ENCODE measurements around the gene BRPF3. TPM values are rescaled to one million over a fixed set of nuclear protein-coding genes. Genes with fewer than 3 reads are reported as not detected.
A peak's percentile ranks its signal among the peaks of the same experiment; 100 is the strongest.

BRPF3 gene
- total RNA-seq, 1 donor from 2014 or later, result 7.1 TPM

- TF ChIP-seq CTCF (conservative IDR thresholded peaks at IDR 0.05; ENCODE audit: low read depth, low read length), result no peak
- H3K4me3 ChIP-seq (ENCODE audit: low read depth, low read length), result no peak overlapping the region
- DNase-seq (ENCODE audit: low read depth), result no peak
Measured at GRCh38 chr6:36244641-36245280, 48.2 kb downstream of the BRPF3 start.

GRCh38 chr6:36245572-36246061 lies 49.1 kb downstream of the BRPF3 start:
- TF ChIP-seq CTCF (conservative IDR thresholded peaks at IDR 0.05; ENCODE audit: low read depth, low read length), result peak; percentile 29
- DNase-seq (ENCODE audit: low read depth), result no peak
- no peak overlapping the region for H3K4me3 ChIP-seq (ENCODE audit: low read depth, low read length)

- H3K4me3 ChIP-seq (ENCODE audit: low read depth, low read length), result no peak overlapping the region
- TF ChIP-seq CTCF (conservative IDR thresholded peaks at IDR 0.05; ENCODE audit: low read depth, low read length), result no peak
- DNase-seq (ENCODE audit: low read depth), result no peak
Measured at GRCh38 chr6:36246506-36247268, 50.1 kb downstream of the BRPF3 start.

GRCh38 chr6:36247693-36248092 lies 51.1 kb downstream of the BRPF3 start:
- DNase-seq (ENCODE audit: low read depth), result no peak
- TF ChIP-seq CTCF (conservative IDR thresholded peaks at IDR 0.05; ENCODE audit: low read depth, low read length), result no peak
- no peak overlapping the region for H3K4me3 ChIP-seq (ENCODE audit: low read depth, low read length)

GRCh38 chr6:36248980-36249379 lies 52.4 kb downstream of the BRPF3 start:
- DNase-seq (ENCODE audit: low read depth), result peak; percentile 59
- TF ChIP-seq CTCF (conservative IDR thresholded peaks at IDR 0.05; ENCODE audit: low read depth, low read length), result peak; percentile 48
- no peak overlapping the region for H3K4me3 ChIP-seq (ENCODE audit: low read depth, low read length)

GRCh38 chr6:36249536-36249935 lies 53.0 kb downstream of the BRPF3 start:
- H3K4me3 ChIP-seq (ENCODE audit: low read depth, low read length), result no peak overlapping the region
- no peak for DNase-seq (ENCODE audit: low read depth)
- no peak for TF ChIP-seq CTCF (conservative IDR thresholded peaks at IDR 0.05; ENCODE audit: low read depth, low read length)
